HepG2 (cell line): ENCODE results near the gene PROCR. TPM values are rescaled to one million over a fixed set of nuclear protein-coding genes. Genes with fewer than 3 reads are reported as not detected.

Experiments used
- ARHGAP35 ChIP-seq: sonication (generic); formaldehyde crosslinking; IDR thresholded peaks from 2 replicates; pipeline ENCODE4 v1.9.0; 2022; ENCODE audit warnings: mild to moderate bottlenecking, inconsistent platforms, moderate library complexity, missing genetic modification reagents, borderline replicate concordance
- CSRNP2 ChIP-seq: sonication (generic); formaldehyde crosslinking; conservative IDR thresholded peaks from 2 replicates; pipeline ENCODE4 v1.8.0; 2022; ENCODE audit warnings: low read depth, missing genetic modification reagents
- DMTF1 ChIP-seq: sonication (generic); formaldehyde crosslinking; IDR thresholded peaks from 2 replicates; pipeline ENCODE4 v1.4.0; 2020; ENCODE audit warnings: mild to moderate bottlenecking, missing genetic modification reagents
- EHMT2 ChIP-seq: fragments of 200-600 bp; sonication (generic); IDR thresholded peaks from 2 replicates; pipeline ENCODE4 v1.7.0; 2017; ENCODE audit warnings: antibody characterized with exemption, low read depth, low read length, borderline replicate concordance
- FOXC1 ChIP-seq: sonication (generic); formaldehyde crosslinking; IDR thresholded peaks from 2 replicates; pipeline ENCODE4 v1.8.0; 2022; ENCODE audit warnings: mild to moderate bottlenecking, missing genetic modification reagents, borderline replicate concordance
- HNRNPLL ChIP-seq: fragments of 200-400 bp; formaldehyde crosslinking; IDR thresholded peaks from 2 replicates; pipeline ENCODE4 v1.6.1; 2017; ENCODE audit warnings: mild to moderate bottlenecking, low read depth, low read length; ENCODE audit not compliant: poor library complexity, severe bottlenecking
- IRF1 ChIP-seq: sonication (generic); formaldehyde crosslinking; IDR thresholded peaks from 2 replicates; pipeline ENCODE4 v1.4.0; 2020; ENCODE audit warnings: low read depth, mild to moderate bottlenecking, missing genetic modification reagents
- MXI1 ChIP-seq: IDR thresholded peaks from 3 replicates; pipeline ENCODE4 v1.6.1; 2012; ENCODE audit warnings: low read depth, low read length, inconsistent platforms, borderline replicate concordance
- RAD51 ChIP-seq: fragments of 450-650 bp; IDR thresholded peaks from 2 replicates; pipeline ENCODE4 v1.6.1; 2016; ENCODE audit warnings: borderline replicate concordance
- ZBED4 ChIP-seq: sonication (generic); formaldehyde crosslinking; IDR thresholded peaks from 2 replicates; pipeline ENCODE4 v1.4.0; 2020; ENCODE audit warnings: missing genetic modification reagents, borderline replicate concordance
- ZBTB38 ChIP-seq: sonication (generic); formaldehyde crosslinking; IDR thresholded peaks from 2 replicates; pipeline ENCODE4 v1.5.1; 2020; ENCODE audit warnings: mild to moderate bottlenecking, missing genetic modification reagents
- ZFX ChIP-seq: sonication (generic); formaldehyde crosslinking; IDR thresholded peaks from 2 replicates; pipeline ENCODE4 v1.4.0; 2020; ENCODE audit warnings: mild to moderate bottlenecking, low read depth, missing genetic modification reagents, moderate library complexity
- ZNF382 ChIP-seq: sonication (generic); formaldehyde crosslinking; IDR thresholded peaks from 2 replicates; pipeline ENCODE4 v1.5.0; 2020; ENCODE audit warnings: missing genetic modification reagents, mild to moderate bottlenecking, borderline replicate concordance
- ZSCAN30 ChIP-seq: sonication (generic); formaldehyde crosslinking; IDR thresholded peaks from 2 replicates; pipeline ENCODE4 v1.5.0; 2020; ENCODE audit warnings: mild to moderate bottlenecking, missing genetic modification reagents
- polyA plus RNA-seq, 8 experiments: library from polyadenylated mRNA; depleted of rRNA in 3 of 8; stranded (reverse) in 7 of 8; unstranded in 1 of 8; fragments of >200 nt; fragmentation: Illumina TruSeq in 4 of 8; extraction: Trizol in 4 of 8; gene quantifications; 2 replicates each; pipeline versions ENCODE4 v1.2.1 to v1.2.3, GENCODE V29; 2011 to 2016; ENCODE audit warnings: low read depth in 4 of 8, missing spikeins in 1 of 8, mixed read lengths in 1 of 8; ENCODE audit not compliant: insufficient read depth in 1 of 8
- total RNA-seq, 5 experiments: library from RNA; depleted of rRNA; stranded (reverse); fragments of >200 nt; fragmentation: Illumina TruSeq; extraction: Trizol; gene quantifications; 2 replicates each; pipeline ENCODE4 v1.2.3, GENCODE V29; 2016; ENCODE audit warnings: low read depth in 1 of 5

The PROCR gene
- total and polyA plus RNA-seq, 2 of the 13 experiments (the other 11 are each of a cell fraction or from before 2014, with no cell fraction given) = 1.4 to 1.7 TPM

- TF ChIP-seq DMTF1 (CRISPR knock-in tag) (0 out of 2 replicates have a peak, but pooled peaks have one; percentile 0), CSRNP2 (CRISPR knock-in tag) (no peak), HNRNPLL (no peak), IRF1 (CRISPR knock-in tag) (no peak), ZBED4 (CRISPR knock-in tag) (no peak), ZSCAN30 (CRISPR knock-in tag) (no peak), ARHGAP35 (CRISPR knock-in tag) (peak; percentile 19), ZNF382 (CRISPR knock-in tag) (no peak), RAD51 (no peak), FOXC1 (CRISPR knock-in tag) (no peak), EHMT2 (no peak), ZFX (CRISPR knock-in tag) (no peak), MXI1 (0 out of 3 replicates have a peak, but pooled peaks have one; percentile 46), ZBTB38 (CRISPR knock-in tag) (no peak)
These were observed 25.5 kb upstream of the PROCR start (continued) for GRCh38 chr20:35146299-35146919.
